Measurements from ENCODE around the gene EPHB3. TPM values are rescaled to one million over a fixed set of nuclear protein-coding genes. Genes with fewer than 3 reads are reported as not detected.

EPHB3 gene
- total and polyA plus RNA-seq, 2 of the 4 experiments (the other 2 are of a cell fraction), result 0.72 to 2.9 TPM

- TF ChIP-seq CEBPB (IDR thresholded peaks at IDR 0.05; ENCODE audit: low read depth, low read length) (no peak), FOS (IDR thresholded peaks at IDR 0.05; ENCODE audit: low read depth, low read length) (peak; percentile 70), MAZ (IDR thresholded peaks at IDR 0.05; ENCODE audit: borderline replicate concordance, low read depth, low read length) (peak; percentile 73; the same call in 1 of the 2 replicates)
Measured at GRCh38 chr3:184565421-184566211, 4.0 kb downstream of the EPHB3 start (continued).
